K562 (cell line): Measurements from ENCODE around the gene TCEAL5. TPM values are rescaled to one million over a fixed set of nuclear protein-coding genes. Genes with fewer than 3 reads are reported as not detected.

Experiments used
- ATAC-seq: fragments of 200-7000 bp; cut with Tn5 transposase; 3 replicates; pipeline ENCODE4 v1.9.1; 2020; ENCODE audit warnings: moderate library complexity
- BruUV-seq: library from RNA; stranded (reverse); fragments of 400-500 nt; replicated peaks from 2 replicates; lab custom pipeline; 2021; lab: Mats Ljungman, UMichigan
- CTCF ChIA-PET: fragments of 300-600 bp; formaldehyde crosslinking; extraction: SDS; loops from one replicate; lab custom pipeline; 2021; ENCODE audit warnings: low intra/inter-chr PET ratio; lab: Yijun Ruan, JAX
- POLR2A ChIA-PET: fragments of 300-600, 350-650 bp; sonication (Branson Sonifier 250); formaldehyde crosslinking; extraction: SDS; loops from one replicate; lab custom pipeline; 2021; ENCODE audit warnings: antibody characterized with exemption, inconsistent platforms; lab: Yijun Ruan, JAX
- DNase-seq, 4 experiments: peaks; one replicate each; pipeline versions ENCODE4 v3.0.0 to v3.0.0-alpha.2; 2011 to 2018; ENCODE audit warnings: low spot score in 3 of 4, mixed read lengths in 3 of 4; ENCODE audit errors: extremely low read depth in 1 of 4
- FAIRE-seq: peaks from 2 replicates; lab custom pipeline; 2011; peaks lifted over from hg19 to GRCh38; lab: Jason Lieb, UNC
- H2AFZ ChIP-seq: 2 replicates; pipeline ENCODE4 v1.6.0; 2011; ENCODE audit warnings: low read depth, low read length, control low read depth, inconsistent platforms
- H3K27ac ChIP-seq: fragments of 200-600 bp; 3 replicates; pipeline ENCODE4 v1.8.0; 2011; ENCODE audit warnings: low read depth, mild to moderate bottlenecking, control low read depth, inconsistent platforms, low read length, moderate library complexity, mixed read lengths; ENCODE audit errors: extremely low read depth
- H3K27me3 ChIP-seq, 2 experiments: fragments of 300-600 bp in 1 of 2; 2 replicates in 1 of 2; 3 replicates in 1 of 2; pipeline versions ENCODE4 v1.6.0 to v1.8.0; 2011; ENCODE audit warnings: inconsistent platforms in 2 of 2, low read length in 2 of 2, mild to moderate bottlenecking in 1 of 2, mixed read lengths in 1 of 2, moderate library complexity in 1 of 2; ENCODE audit not compliant: control insufficient read depth in 2 of 2, insufficient read depth in 2 of 2
- H3K36me3 ChIP-seq: fragments of 300-600 bp; 3 replicates; pipeline ENCODE4 v1.8.0; 2011; ENCODE audit warnings: mild to moderate bottlenecking, low read length, inconsistent platforms; ENCODE audit not compliant: control insufficient read depth, insufficient read depth
- H3K4me1 ChIP-seq, 2 experiments: fragments of 200-600 bp in 1 of 2; replicated peaks in 1 of 2; 2 replicates in 1 of 2; 3 replicates in 1 of 2; pipeline versions ENCODE4 v1.5.1 to v1.8.0; 2011; ENCODE audit warnings: inconsistent platforms in 2 of 2, low read length in 2 of 2, mild to moderate bottlenecking in 1 of 2, mixed read lengths in 1 of 2, moderate library complexity in 1 of 2; ENCODE audit not compliant: control insufficient read depth in 2 of 2, insufficient read depth in 2 of 2
- H3K4me2 ChIP-seq: 2 replicates; pipeline ENCODE4 v1.6.1; 2011; ENCODE audit warnings: low read length, control low read depth, inconsistent platforms, mixed read lengths; ENCODE audit not compliant: insufficient read depth
- H3K4me3 ChIP-seq: fragments of 200-600 bp; sonication (generic), shearing (Covaris generic); 2 replicates; pipeline ENCODE4 v1.5.1; 2016; ENCODE audit warnings: control low read depth, inconsistent platforms
- H3K79me2 ChIP-seq: fragments of 200-600 bp; 3 replicates; pipeline ENCODE4 v1.8.0; 2011; ENCODE audit warnings: low read length, inconsistent platforms; ENCODE audit not compliant: control insufficient read depth, insufficient read depth
- H3K9ac ChIP-seq, 2 experiments: 2 replicates each; pipeline versions ENCODE4 v1.6.0 to v1.6.1; 2011; ENCODE audit warnings: low read depth in 2 of 2, low read length in 2 of 2, control low read depth in 1 of 2, inconsistent platforms in 1 of 2, mild to moderate bottlenecking in 1 of 2, mixed read lengths in 1 of 2; ENCODE audit not compliant: insufficient read depth in 1 of 2
- H3K9me1 ChIP-seq: one replicate; pipeline ENCODE4 v1.6.0; 2011; ENCODE audit warnings: inconsistent platforms, mild to moderate bottlenecking, low read length, moderate library complexity; ENCODE audit not compliant: control insufficient read depth, insufficient read depth
- H3K9me3 ChIP-seq: replicated peaks from 2 replicates; pipeline ENCODE4 v1.5.1; 2011; ENCODE audit warnings: low read depth, low read length, inconsistent platforms; ENCODE audit not compliant: control insufficient read depth, insufficient read depth
- H4K20me1 ChIP-seq: replicated peaks from 2 replicates; pipeline ENCODE4 v1.6.1; 2011; ENCODE audit warnings: low read length, inconsistent platforms, mixed read lengths; ENCODE audit not compliant: control insufficient read depth, insufficient read depth
- BCOR ChIP-seq: fragments of 450-650 bp; IDR thresholded peaks from 2 replicates; pipeline ENCODE4 v1.6.1; 2016
- FOXJ2 ChIP-seq: fragments of 200-800 bp; sonication (Bioruptor generic); IDR thresholded peaks from 2 replicates; pipeline ENCODE4 v1.6.1; 2016; ENCODE audit warnings: missing genetic modification characterization, missing compliant biosample characterization
- MBD2 ChIP-seq: sonication (generic); IDR thresholded peaks from 2 replicates; pipeline ENCODE4 v1.6.1; 2016; ENCODE audit warnings: low read depth, borderline replicate concordance
- RFX1 ChIP-seq: fragments of 450-650 bp; IDR thresholded peaks from 2 replicates; pipeline ENCODE4 v1.6.1; 2016; ENCODE audit warnings: mild to moderate bottlenecking, moderate library complexity
- ZBTB40 ChIP-seq, 2 experiments: fragments of 450-650 bp in 1 of 2; sonication (generic) in 1 of 2; formaldehyde crosslinking in 1 of 2; IDR thresholded peaks; 2 replicates each; pipeline versions ENCODE4 v1.7.1 to v1.9.0; 2016 to 2022; ENCODE audit warnings: inconsistent platforms in 1 of 2, mild to moderate bottlenecking in 1 of 2, missing genetic modification reagents in 1 of 2
- ZNF184 ChIP-seq: sonication (generic); formaldehyde crosslinking; IDR thresholded peaks from 2 replicates; pipeline ENCODE4 v1.5.0; 2020; ENCODE audit warnings: missing genetic modification reagents
- ZNF57 ChIP-seq: fragments of 450-650 bp; formaldehyde crosslinking; IDR thresholded peaks from 2 replicates; pipeline ENCODE4 v1.4.0; 2020; ENCODE audit warnings: mild to moderate bottlenecking, moderate library complexity
- WGBS: fragments of 100-300 bp; shearing (Covaris generic); methylation state at CpG from one replicate; pipeline ENCODE4 v1.1.6; 2016; ENCODE audit warnings: low coverage, mixed read lengths; ENCODE audit not compliant: insufficient coverage; ENCODE audit errors: missing lambda C conversion rate; 5-methylcytosine and 5-hydroxymethylcytosine counted together
- in situ Hi-C: fragments of 300-500 bp; cut with MboI; formaldehyde crosslinking; loops from 4 replicates; pipeline ENCODE4 v1.15.0; 2018; ENCODE audit warnings: inconsistent platforms, mixed read lengths
- intact Hi-C: fragments of 100-400 bp; cut with micrococcal nuclease; formaldehyde crosslinking; loops from 2 replicates; pipeline ENCODE4 v1.14.2; 2022
- polyA plus RNA-seq, 8 experiments: library from polyadenylated mRNA; depleted of rRNA in 4 of 8; stranded (reverse) in 5 of 8; unstranded in 3 of 8; fragments of >200 nt; fragmentation: Nextera tagmentation in 2 of 8; fragmentation: Illumina TruSeq in 1 of 8; extraction: Ambion mirVana in 2 of 8; extraction: Trizol in 1 of 8; gene quantifications; 2 replicates each; pipeline versions ENCODE4 v1.2.1 to v1.2.3, GENCODE V29; 2011 to 2014; ENCODE audit warnings: inconsistent platforms in 1 of 8, missing spikeins in 1 of 8
- total RNA-seq, 7 experiments: library from RNA; depleted of rRNA in 6 of 7; stranded (reverse); fragments of >200 nt in 6 of 7; fragmentation: Illumina TruSeq in 2 of 7; extraction: Trizol in 2 of 7; gene quantifications; 2 replicates each; pipeline versions ENCODE4 v1.2.1 to v1.2.3, GENCODE V29; 2011 to 2021; ENCODE audit warnings: low replicate concordance in 1 of 7

The TCEAL5 gene
- total and polyA plus RNA-seq, 9 of the 15 experiments (the other 6 are each of a cell fraction or from before 2014, with no cell fraction given), result 0.10 to 0.18 TPM; not detected in 7

DNA sequence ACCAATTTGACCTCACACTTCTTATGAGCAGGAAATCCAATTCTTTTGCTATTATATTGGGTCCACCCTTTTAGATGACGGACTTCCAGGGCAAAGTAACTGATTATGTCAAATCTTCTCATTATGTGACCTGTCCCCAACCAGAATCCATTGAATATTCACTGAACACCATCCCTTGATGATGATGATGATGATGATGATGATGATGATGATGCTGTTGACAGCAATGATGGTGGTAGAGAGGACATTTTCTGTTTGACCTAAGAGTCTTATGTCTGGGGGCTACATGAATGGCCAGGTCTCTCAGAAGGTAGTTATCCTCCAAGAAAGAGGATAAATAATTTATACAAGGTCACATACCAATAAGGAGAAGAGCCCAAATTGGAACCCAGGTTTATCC lies 26.7 kb downstream of the TCEAL5 start:
- peaks cover 13% of the 10 kb centered on the region; the same call in 2 of the 3 replicates for H3K36me3 ChIP-seq
- H3K9ac ChIP-seq, result no peak overlapping the region
- H3K27me3 ChIP-seq, result no peaks in the 10 kb centered on the region
- ChIA-PET CTCF (interaction anchor here (2.2 kb wide), 1 partner anchor 39 kb away, joined by 10 read pairs; no protein-coding TSS in a partner anchor), POLR2A (no interaction called here)
- BruUV-seq, result no TSS peak
- H3K4me2 ChIP-seq, result no peak overlapping the region
- H2AFZ ChIP-seq, result no peak overlapping the region
- no peaks in the 10 kb centered on the region for H4K20me1 ChIP-seq
- intact Hi-C loops (loop anchor here (2.0 to 5.0 kb wide), 2 partner anchors 215 to 298 kb away; no protein-coding TSS in a partner anchor), in situ Hi-C loops (loop anchor here (5.0 kb wide), 1 partner anchor 43 kb away; no protein-coding TSS in a partner anchor)
- H3K9me1 ChIP-seq, result no peaks in the 10 kb centered on the region
- H3K79me2 ChIP-seq, result peaks cover 26% of the 10 kb centered on the region
- no peak overlapping the region for H3K4me3 ChIP-seq
- TF ChIP-seq MBD2, result no peak
- TF ChIP-seq ZNF184 (CRISPR knock-in tag), result no peak
- TF ChIP-seq ZNF57 (CRISPR knock-in tag), result no peak
- no peak for TF ChIP-seq ZBTB40 (IDR thresholded peaks at IDR 0.05)
- TF ChIP-seq ZBTB40 (CRISPR knock-in tag; IDR thresholded peaks at IDR 0.05), result no peak
- no peak for TF ChIP-seq BCOR
- TF ChIP-seq FOXJ2 (tag), result no peak
- TF ChIP-seq RFX1, result no peak
- no peaks in the 10 kb centered on the region for H3K9me3 ChIP-seq
- DNase-seq (no peak), ATAC-seq (no peak), FAIRE-seq (no peak)
- WGBS, result 50% methylated on average over 1 of the region's 1 CpG
- no peak overlapping the region for H3K27ac ChIP-seq
- peaks cover 6 to 33% of the 10 kb centered on the region in 2 experiments; a peak in 4 of 5 replicates for H3K4me1 ChIP-seq
